HG02571 (cell line): ENCODE results near the gene POU3F3.

Experiments used
- ATAC-seq: cut with Tn5 transposase; IDR thresholded peaks from one replicate; pipeline ENCODE4 v1.9.1; 2021; ENCODE audit warnings: mild to moderate bottlenecking, moderate library complexity; ENCODE audit not compliant: unreplicated experiment

Gene POU3F3

GRCh38 chr2:104853534-104854497, at the start of gene POU3F3:
POU3F3 (plus strand) TSS chr2:104854115; CDS start chr2:104855511, 1,396 bp downstream.
- no peak for ATAC-seq

GRCh38 chr2:104804148-104804890, 49.6 kb upstream of the POU3F3 start:
- ATAC-seq: no peak

DNA sequence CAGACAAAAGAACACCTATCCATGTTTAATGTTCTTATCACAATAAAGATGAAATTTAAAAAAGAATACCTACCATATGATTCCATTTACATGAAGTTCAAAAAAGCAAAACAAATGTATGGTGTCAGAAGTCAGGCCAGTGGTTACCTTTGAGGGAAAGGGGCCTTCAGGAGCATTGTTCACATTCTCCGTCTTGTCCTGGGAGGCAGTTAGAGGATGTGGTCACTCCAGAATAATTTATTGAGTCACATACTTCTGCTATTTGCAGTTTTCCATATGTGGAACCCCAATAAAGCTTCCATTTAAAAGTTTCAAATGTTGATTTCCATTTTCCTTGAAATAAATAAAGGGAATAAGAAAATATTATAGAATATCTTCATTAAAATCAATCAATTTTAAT, 41.6 kb upstream of the POU3F3 start:
- no peak for ATAC-seq

- ATAC-seq: no peak
Observed at GRCh38 chr2:104816143-104816542, 37.8 kb upstream of the POU3F3 start.

DNA sequence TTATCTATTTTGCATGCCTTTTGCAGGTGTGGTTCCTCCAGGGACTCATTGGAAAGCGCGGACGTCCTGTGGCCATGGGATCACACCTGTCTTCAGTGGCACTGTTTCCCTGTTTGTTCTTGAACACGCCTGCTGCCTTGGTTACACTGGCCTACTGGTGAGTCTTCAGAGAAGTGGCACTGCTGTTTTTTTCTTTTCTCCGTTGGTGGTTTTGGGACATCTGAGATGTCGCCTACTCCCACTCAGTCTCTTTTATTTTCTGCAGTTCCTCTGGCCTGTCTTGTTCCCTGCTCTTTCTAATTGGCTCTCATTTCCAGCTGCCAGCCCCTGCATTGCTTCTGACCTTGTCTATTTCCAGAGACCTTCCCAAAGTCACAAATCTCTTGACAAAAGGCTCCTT, 35.7 kb upstream of the POU3F3 start:
- no peak for ATAC-seq

DNA sequence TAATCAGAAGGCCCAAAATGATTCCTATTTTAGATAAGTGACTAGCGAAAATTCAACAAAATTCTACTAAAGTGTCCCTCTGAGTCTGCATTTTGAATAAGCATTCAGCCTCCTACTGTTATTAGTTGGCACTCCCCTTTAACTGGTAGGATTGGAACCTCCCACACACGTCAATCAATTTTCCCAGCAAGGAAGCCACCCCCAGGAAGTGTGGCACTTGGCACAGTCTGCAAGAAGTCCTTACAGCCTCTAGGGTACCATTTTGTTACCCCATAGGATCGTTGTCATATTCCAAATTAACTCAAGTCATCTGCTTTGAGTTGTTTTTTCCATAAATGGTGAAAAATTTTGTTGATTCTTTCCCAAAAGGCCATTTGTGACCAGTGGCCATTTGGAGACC, 33.8 kb upstream of the POU3F3 start:
- ATAC-seq: no peak

DNA sequence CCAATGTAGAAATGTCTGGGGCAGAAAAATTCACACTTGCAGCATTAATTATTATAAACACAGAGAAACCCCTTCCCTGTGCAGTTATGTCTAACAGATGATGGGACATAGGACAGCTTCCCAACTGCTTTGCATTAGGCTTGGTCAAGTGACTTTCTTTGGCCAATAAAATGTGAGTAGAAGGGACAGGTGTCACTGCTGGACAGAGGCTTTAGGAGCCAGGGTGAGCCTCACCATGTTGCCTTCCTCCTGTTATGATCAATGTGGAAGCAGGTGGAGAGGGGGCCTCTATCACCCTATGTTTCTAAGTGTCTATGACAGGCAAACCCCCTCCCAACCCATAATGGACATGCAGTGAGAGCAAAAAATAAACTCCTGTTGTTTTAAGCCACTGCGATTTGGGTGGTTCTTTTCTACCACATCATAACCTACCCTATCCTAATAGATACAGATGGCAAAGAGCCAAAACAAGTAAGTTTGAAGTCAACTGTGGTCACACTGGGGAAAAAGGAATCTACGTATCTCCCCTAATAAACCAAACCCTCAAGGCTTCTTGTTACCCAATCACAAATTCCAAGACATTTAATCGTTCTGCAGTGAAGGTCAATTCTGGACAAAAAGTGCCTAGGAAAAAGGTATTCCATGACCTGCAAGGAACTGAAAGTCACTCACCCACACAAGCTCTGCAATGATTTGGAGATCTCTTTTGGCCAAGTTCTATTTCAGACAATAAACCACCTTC, 28.6 kb upstream of the POU3F3 start:
- no peak for ATAC-seq

- ATAC-seq: no peak
Observed at GRCh38 chr2:104826016-104826415, 27.9 kb upstream of the POU3F3 start.

GRCh38 chr2:104831742-104832141, 22.2 kb upstream of the POU3F3 start:
- ATAC-seq: no peak

- no peak for ATAC-seq
Observed at GRCh38 chr2:104834431-104835153, 19.3 kb upstream of the POU3F3 start.

- ATAC-seq: no peak
Observed at GRCh38 chr2:104836265-104836664, 17.6 kb upstream of the POU3F3 start.

DNA sequence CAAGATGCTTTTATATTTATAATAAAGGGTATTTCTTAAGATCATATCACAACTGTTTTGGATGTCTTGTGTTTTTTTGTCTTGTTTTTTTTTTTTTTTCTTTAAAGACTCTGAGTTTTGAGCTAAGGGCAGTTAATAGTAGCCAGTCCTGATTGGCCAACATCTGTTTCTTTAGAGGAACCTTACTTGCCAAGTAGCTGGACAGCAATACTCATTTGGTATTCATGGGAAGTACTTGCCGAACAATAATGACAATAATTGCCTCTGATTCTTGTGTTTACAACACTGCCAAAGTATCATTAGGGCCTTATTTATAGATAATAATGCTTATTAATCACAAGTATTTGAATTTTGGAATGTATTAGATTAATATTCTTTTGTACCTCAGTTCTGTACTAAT, 17.1 kb upstream of the POU3F3 start:
- no peak for ATAC-seq

DNA sequence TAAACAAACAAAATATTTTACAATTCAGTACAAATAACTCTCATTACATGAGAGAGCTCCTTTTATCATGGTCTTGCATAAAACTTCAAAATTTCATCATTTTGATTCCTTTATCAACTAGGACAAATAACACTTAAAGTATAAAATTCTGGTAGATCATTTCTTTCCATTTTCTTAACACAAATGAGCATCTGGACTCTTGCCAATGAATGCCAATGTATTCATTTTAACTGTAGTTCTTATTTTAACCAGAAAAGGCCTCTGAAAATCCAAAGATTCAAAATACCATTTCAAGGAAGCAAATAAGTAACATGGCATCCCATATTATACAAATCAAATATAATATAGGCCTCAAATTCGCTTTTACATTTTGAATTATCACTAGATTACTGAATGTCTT, 13.8 kb upstream of the POU3F3 start:
- no peak for ATAC-seq

- no peak for ATAC-seq
Observed at GRCh38 chr2:104840893-104841585, 12.9 kb upstream of the POU3F3 start.

- ATAC-seq: no peak
Observed at GRCh38 chr2:104841744-104842143, 12.2 kb upstream of the POU3F3 start.

DNA sequence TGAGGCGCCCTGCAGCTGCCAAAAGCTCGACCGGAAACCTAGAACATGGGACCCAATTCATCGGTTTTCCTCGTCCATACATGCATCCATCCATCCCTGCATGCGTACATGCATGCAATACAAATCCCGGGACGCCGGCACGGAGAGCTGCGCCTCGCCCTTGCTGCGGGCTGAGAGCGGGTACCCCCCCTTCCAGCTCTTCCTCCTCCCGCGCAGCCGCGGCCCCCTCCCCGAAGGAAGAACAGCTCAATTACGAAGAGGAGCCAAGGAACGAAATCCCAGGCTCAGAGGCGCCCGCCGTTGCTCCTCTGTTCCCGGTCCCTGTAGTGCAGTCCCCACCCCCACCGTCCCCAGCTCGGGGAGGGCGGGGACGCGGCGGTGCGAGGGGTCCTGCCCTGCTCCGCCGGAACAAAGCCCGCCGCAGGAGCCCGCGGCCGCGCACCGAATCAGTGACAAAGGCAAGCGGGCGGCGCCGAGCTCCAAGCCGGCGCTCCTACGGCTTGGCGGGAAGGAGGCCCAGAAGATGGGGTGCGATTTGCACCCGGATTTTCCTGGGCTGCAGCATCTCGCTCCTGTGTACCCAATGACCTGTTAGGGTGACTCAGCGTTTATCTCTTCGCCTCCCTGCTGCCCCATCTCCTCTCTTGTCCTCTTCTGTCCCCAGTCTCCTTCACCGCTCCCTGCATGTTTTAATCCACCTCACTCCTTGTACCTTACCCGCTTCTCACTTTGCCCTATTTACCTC, 8.9 kb upstream of the POU3F3 start:
- ATAC-seq: no peak

DNA sequence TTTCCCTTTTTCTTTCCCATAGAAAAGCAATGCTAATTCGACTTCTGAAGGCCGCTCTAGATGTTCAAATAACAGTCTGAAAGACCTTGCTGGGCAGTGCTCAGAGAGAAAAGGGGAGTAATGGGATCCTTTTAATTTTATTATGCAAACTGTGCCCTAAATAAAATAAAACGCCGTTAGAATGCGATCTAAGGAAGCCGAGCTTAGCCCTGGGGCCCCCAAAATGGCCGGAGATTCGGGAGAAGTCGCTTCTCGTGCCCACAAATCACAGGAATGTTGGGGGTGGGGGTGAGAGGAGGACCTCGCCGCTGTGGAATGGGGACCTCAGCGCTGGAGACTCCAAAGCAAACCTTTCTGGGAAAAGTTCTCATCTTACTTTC, 8.4 kb upstream of the POU3F3 start:
- ATAC-seq: no peak

GRCh38 chr2:104845946-104846785, 7.7 kb upstream of the POU3F3 start:
- no peak for ATAC-seq
